Fibroblast of villous mesenchyme (primary cell): ENCODE data around the gene EGR2. TPM values are rescaled to one million over a fixed set of nuclear protein-coding genes. Genes with fewer than 3 reads are reported as not detected.

Experiments used
- DNase-seq: peaks from one replicate; pipeline ENCODE4 v3.0.0-alpha.2; 2010; ENCODE audit warnings: low read depth
- H3K4me3 ChIP-seq: 2 replicates; pipeline ENCODE4 v1.5.1; 2011; ENCODE audit warnings: low read depth, mild to moderate bottlenecking, low read length
- total RNA-seq: library from RNA; depleted of rRNA; stranded (reverse); fragments of >200 nt; gene quantifications from 2 replicates; pipeline ENCODE4 v1.2.3, GENCODE V29; 2012
- TF ChIP-seq, protein P1 (sequence below): IDR thresholded peaks from 2 replicates; pipeline ENCODE4 v1.5.1; 2012; ENCODE audit warnings: low read depth, mild to moderate bottlenecking, low read length; ENCODE audit not compliant: insufficient read depth

EGR2 gene
- total RNA-seq, 1 donor: 1.7 TPM

DNA sequence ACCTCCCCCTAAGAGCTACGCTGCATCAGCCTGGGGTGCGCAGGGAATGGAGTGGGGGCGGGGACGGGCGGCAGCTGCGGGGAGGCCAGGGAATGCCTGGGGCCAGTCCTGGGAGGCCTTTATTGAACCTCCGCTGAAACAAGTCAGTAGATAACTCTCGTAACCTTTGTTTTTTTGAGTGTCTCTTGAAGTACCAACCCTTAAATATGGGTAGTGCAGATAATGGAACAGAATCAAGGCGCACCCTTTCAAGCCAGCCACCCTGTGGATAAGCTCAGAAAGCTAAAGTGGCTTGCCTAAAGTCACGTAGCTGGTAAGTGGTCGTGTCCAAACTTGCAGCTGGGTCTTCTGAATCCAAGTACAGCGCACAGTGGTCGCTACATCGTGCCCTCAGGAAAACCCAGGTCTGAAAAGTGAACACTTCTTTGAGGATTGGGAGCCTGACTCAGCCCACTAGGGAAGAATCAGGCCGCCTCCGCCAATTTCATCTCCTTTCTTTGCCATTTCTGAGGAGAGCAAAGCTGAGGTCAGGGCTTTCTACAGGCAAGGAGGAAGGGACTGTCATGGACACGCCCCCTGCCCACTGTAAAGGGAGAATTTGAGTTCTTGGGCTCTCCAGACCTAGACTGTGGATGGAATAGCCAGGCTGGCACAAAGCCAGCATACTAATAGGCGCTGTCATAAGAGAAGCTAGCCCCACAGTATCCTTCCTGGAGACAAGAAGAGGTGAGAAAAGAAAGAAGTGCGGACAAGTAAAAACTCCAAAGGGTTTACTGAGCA lies 3.2 kb upstream of the EGR2 start:
- no peak for DNase-seq
- no peak overlapping the region for H3K4me3 ChIP-seq
- TF ChIP-seq, protein P1, sequence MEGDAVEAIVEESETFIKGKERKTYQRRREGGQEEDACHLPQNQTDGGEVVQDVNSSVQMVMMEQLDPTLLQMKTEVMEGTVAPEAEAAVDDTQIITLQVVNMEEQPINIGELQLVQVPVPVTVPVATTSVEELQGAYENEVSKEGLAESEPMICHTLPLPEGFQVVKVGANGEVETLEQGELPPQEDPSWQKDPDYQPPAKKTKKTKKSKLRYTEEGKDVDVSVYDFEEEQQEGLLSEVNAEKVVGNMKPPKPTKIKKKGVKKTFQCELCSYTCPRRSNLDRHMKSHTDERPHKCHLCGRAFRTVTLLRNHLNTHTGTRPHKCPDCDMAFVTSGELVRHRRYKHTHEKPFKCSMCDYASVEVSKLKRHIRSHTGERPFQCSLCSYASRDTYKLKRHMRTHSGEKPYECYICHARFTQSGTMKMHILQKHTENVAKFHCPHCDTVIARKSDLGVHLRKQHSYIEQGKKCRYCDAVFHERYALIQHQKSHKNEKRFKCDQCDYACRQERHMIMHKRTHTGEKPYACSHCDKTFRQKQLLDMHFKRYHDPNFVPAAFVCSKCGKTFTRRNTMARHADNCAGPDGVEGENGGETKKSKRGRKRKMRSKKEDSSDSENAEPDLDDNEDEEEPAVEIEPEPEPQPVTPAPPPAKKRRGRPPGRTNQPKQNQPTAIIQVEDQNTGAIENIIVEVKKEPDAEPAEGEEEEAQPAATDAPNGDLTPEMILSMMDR: no peak

DNA sequence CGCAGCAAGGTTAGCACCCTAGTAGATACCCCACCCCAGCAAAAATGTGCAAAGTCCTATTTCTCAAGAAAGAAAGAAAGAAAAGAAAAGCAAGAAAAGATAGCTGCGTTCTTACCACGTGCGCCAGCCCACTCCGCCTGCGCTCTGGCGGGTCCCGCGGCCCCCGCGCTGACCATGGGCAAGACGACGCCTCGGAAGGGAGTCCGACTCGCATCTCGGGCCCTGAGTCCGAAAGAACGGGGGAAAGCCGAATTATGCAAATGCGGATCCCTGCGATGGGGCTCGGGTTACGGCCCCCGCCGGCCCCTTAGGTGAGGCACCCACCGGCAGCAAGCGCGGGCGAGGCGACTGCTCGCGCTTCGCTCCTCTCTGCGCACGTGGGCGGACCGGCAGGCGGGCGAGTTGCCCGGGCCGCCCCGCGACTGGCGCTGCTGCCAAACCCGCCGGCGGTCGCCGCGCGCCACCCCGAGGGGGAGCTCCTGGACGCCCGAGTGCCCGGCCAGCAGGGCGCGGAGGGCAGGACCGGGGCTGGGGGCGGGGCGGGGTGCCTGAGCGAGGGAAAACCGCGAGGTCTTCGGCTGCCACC lies 2.4 kb upstream of the EGR2 start:
- peak; percentile 8 for DNase-seq
- peak overlapping the region; percentile 80 for H3K4me3 ChIP-seq
- TF ChIP-seq, protein P1: no peak

DNA sequence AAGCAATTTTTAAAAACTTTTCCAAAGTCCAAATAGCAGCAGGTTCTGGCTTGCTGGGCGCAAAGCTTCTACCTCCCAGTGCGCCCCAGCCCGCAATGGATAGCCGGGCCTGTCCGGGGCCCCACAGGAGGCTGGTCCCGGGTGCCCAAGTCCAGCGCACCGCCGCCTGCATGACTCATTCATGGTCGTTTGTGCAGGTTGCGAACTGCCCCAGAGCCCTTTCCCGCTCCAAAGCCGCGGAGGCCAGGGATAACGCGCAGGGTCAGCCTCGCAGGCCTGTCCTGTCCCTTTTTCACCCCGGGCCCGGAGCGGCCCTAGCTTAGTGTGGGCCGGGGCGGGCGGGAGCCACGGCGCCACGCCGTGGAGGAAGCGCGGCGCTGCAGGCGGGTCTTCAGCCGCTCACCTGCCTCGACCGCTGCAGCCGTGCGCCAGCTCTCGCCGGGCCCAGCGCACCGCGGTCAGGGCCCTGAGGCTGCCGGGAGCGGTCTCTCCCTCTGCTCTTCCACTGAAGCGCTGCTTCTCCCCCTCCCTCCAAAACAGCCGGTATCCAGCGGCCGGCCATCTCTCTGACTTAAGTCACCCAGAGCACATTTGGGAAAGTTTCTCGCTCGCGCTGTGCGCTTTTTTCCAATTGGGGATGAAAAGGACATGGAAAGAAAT lies 1.7 kb upstream of the EGR2 start:
- TF ChIP-seq, protein P1: peak; percentile 77
- peak; percentile 78 for DNase-seq
- H3K4me3 ChIP-seq: peak overlapping the region; percentile 80

DNA sequence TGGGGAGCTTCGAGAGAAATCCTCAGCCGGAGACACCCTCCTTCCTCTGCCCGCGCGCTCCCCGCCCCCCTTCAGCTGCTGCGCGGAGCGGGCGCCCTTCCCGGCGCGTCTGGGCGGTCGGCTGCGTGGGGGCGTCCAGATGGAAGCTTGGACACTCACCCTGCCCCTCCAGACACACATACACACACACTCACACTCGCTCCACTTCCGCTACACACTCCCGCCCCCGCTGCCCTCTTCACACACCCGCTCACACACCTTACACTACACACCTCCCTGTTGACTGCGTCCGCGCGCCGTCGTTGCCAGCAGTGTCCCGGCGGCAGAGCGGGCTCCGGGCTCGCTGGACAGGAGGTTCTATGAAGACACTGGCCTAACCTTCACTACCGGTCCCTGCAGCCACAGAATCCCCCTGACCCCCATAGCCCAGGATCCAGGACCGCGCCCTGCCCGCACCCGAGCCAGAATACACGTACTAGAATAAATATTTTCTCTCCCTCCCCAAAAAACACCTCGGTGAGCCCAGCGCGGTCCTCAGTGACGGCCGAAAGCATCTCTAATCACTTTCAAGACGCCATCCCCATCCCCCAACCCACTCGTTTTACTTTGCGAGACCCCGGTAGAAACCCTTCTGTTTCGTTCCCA lies 1.1 kb upstream of the EGR2 start:
- H3K4me3 ChIP-seq: peak overlapping the region; percentile 80
- DNase-seq: no peak

DNA sequence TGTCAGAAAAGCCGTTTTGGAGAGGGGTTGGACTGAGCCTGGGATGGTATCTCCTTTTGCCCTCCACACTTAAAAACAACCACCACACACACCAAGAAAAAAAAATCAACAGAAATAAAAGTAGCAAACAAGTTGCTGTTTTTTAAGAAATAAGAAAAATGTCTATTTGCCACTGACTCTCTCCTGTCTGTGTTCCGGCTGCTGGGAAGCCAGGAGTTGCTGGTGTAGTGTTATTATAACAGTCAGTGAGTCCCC lies 163 bp downstream of the EGR2 start:
- H3K4me3 ChIP-seq: peak overlapping the region; percentile 80
- DNase-seq: no peak

More for the DNA sequence above, 1.1 kb upstream of the EGR2 start:
- TF ChIP-seq, protein P1: no peak

DNA sequence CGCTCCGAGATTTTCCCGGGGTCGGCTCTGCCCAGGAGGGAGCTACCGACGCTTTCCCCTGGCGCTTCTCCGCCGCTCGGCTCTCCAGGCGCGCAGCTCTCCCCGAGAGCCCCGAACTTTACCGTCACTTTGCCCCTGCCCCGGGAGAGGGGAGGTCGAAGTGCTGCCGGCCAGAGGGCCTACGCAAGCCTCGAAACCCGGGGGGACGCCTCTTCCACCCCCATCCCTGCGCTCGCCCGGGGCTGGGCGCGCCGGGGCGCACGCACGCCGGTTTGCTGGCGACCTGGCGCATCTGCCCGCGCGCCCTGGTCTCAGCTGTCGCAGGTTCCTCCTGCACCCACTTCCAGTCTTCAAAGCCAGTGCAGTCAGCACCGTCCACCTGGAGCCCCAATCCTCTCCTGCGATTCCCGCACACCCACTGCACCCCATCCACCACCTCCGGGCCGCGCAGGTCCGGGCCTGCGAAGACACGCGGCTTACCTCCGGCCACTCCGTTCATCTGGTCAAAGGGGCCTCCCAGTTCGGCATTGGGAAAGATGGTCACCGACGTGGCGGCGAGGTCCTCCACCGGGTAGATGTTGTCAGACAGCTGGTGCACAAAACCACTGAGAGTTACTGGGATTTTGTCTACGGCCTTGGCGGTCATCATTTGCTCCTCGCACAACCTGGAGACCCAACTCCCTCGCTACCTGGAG lies 638 bp downstream of the EGR2 start:
- TF ChIP-seq, protein P1: no peak
- peak overlapping the region; percentile 80 for H3K4me3 ChIP-seq
- DNase-seq: peak; percentile 23

More for the DNA sequence above, 163 bp downstream of the EGR2 start:
- TF ChIP-seq, protein P1: no peak
